22Rv1 (cell line): Measurements from ENCODE around the gene MAGI2.

Experiments
- CTCF ChIP-seq: fragments of 450-650 bp; IDR thresholded peaks from 2 replicates; pipeline ENCODE4 v1.5.1; 2017; ENCODE audit warnings: mild to moderate bottlenecking
- ZFX ChIP-seq: fragments of 450-650 bp; IDR thresholded peaks from 2 replicates; pipeline ENCODE4 v1.6.1; 2017; ENCODE audit warnings: antibody characterized with exemption, borderline replicate concordance

GRCh38 chr7:78296644-78297371 lies 1156.7 kb downstream of the MAGI2 start:
- no peak for TF ChIP-seq CTCF
- TF ChIP-seq ZFX, result no peak
